Activated naive CD8-positive, alpha-beta T cell (primary cell): ENCODE data around the gene GOLGA5.
"Not testable (repeated sequence)": the region's sequence is repeated elsewhere in the genome, so short reads cannot be mapped to it uniquely, and the experiment has no call there.

Experiments
- H3K27ac Mint-ChIP-seq: one replicate; pipeline ENCODE4 v1.8.0; 2021; ENCODE audit warnings: mixed read lengths
- H3K27me3 Mint-ChIP-seq: one replicate; pipeline ENCODE4 v1.8.0; 2021; ENCODE audit warnings: mixed read lengths
- H3K36me3 Mint-ChIP-seq: one replicate; pipeline ENCODE4 v1.8.0; 2021; ENCODE audit warnings: mixed read lengths
- H3K4me1 Mint-ChIP-seq: one replicate; pipeline ENCODE4 v1.8.0; 2021; ENCODE audit warnings: low read depth, mixed read lengths
- H3K4me3 Mint-ChIP-seq: one replicate; pipeline ENCODE4 v1.8.0; 2021; ENCODE audit warnings: mild to moderate bottlenecking, mixed read lengths
- H3K9me3 Mint-ChIP-seq: one replicate; pipeline ENCODE4 v1.8.0; 2021; ENCODE audit warnings: low read depth, mixed read lengths

The GOLGA5 gene

GRCh38 chr14:92792885-92793284, 1.2 kb upstream of the GOLGA5 start:
- peak overlapping the region; percentile 97 for H3K4me3 Mint-ChIP-seq
- peaks cover 18% of the 10 kb centered on the region for H3K36me3 Mint-ChIP-seq
- peak overlapping the region; percentile 96 for H3K27ac Mint-ChIP-seq
- peaks cover 16% of the 10 kb centered on the region for H3K9me3 Mint-ChIP-seq
- peaks cover 31% of the 10 kb centered on the region for H3K4me1 Mint-ChIP-seq
- H3K27me3 Mint-ChIP-seq = no peaks in the 10 kb centered on the region

GRCh38 chr14:92794547-92794941, 439 bp downstream of the GOLGA5 start:
- no peaks in the 10 kb centered on the region for H3K27me3 Mint-ChIP-seq

GRCh38 chr14:92794961-92795360, 856 bp downstream of the GOLGA5 start:
- peak overlapping the region; percentile 97 for H3K4me3 Mint-ChIP-seq
- peak overlapping the region; percentile 93 for H3K27ac Mint-ChIP-seq
- H3K36me3 Mint-ChIP-seq = peaks cover 16% of the 10 kb centered on the region
- peaks cover 4% of the 10 kb centered on the region for H3K9me3 Mint-ChIP-seq
- H3K4me1 Mint-ChIP-seq = peaks cover 41% of the 10 kb centered on the region
- no peaks in the 10 kb centered on the region for H3K27me3 Mint-ChIP-seq

More at GRCh38 chr14:92794547-92794941, 439 bp downstream of the GOLGA5 start:
- Mint-ChIP-seq H3K27ac (peak overlapping the region; percentile 93), H3K4me3 (peak overlapping the region; percentile 97), H3K36me3 (peaks cover 16% of the 10 kb centered on the region), H3K9me3 (peaks cover 8% of the 10 kb centered on the region), H3K4me1 (peaks cover 37% of the 10 kb centered on the region)

- Mint-ChIP-seq H3K9me3 (peaks cover 4% of the 10 kb centered on the region), H3K4me3 (no peak overlapping the region), H3K27ac (peak overlapping the region; percentile 54), H3K27me3 (no peaks in the 10 kb centered on the region), H3K36me3 (peaks cover 28% of the 10 kb centered on the region), H3K4me1 (peaks cover 65% of the 10 kb centered on the region)
Observed at GRCh38 chr14:92797935-92798653, 4.0 kb downstream of the GOLGA5 start.

- H3K4me3 Mint-ChIP-seq = no peak overlapping the region
- H3K36me3 Mint-ChIP-seq = peaks cover 30% of the 10 kb centered on the region
- H3K4me1 Mint-ChIP-seq = peaks cover 65% of the 10 kb centered on the region
- H3K27ac Mint-ChIP-seq = no peak overlapping the region
- H3K27me3 Mint-ChIP-seq = no peaks in the 10 kb centered on the region
- peaks cover under 1% of the 10 kb centered on the region for H3K9me3 Mint-ChIP-seq
Observed at GRCh38 chr14:92798811-92799210, 4.7 kb downstream of the GOLGA5 start.

GRCh38 chr14:92800012-92800411, 5.9 kb downstream of the GOLGA5 start:
- no peaks in the 10 kb centered on the region for H3K27me3 Mint-ChIP-seq
- H3K4me1 Mint-ChIP-seq = peaks cover 68% of the 10 kb centered on the region
- H3K9me3 Mint-ChIP-seq = no peaks in the 10 kb centered on the region
- H3K27ac Mint-ChIP-seq = no peak overlapping the region
- peak overlapping the region; percentile 64 for H3K4me3 Mint-ChIP-seq
- peaks cover 34% of the 10 kb centered on the region for H3K36me3 Mint-ChIP-seq

GRCh38 chr14:92800525-92800924, 6.4 kb downstream of the GOLGA5 start:
- H3K4me3 Mint-ChIP-seq = peak overlapping the region; percentile 64
- peaks cover 67% of the 10 kb centered on the region for H3K4me1 Mint-ChIP-seq

GRCh38 chr14:92801917-92802316, 7.8 kb downstream of the GOLGA5 start:
- no peaks in the 10 kb centered on the region for H3K9me3 Mint-ChIP-seq
- H3K4me3 Mint-ChIP-seq = peak overlapping the region; percentile 64
- H3K4me1 Mint-ChIP-seq = peaks cover 60% of the 10 kb centered on the region
- H3K27me3 Mint-ChIP-seq = no peaks in the 10 kb centered on the region
- H3K27ac Mint-ChIP-seq = no peak overlapping the region
- peaks cover 38% of the 10 kb centered on the region for H3K36me3 Mint-ChIP-seq

More at GRCh38 chr14:92800525-92800924, 6.4 kb downstream of the GOLGA5 start:
- Mint-ChIP-seq H3K9me3 (no peaks in the 10 kb centered on the region), H3K27me3 (no peaks in the 10 kb centered on the region), H3K36me3 (peaks cover 35% of the 10 kb centered on the region), H3K27ac (no peak overlapping the region)

- Mint-ChIP-seq H3K27ac (no peak overlapping the region), H3K4me1 (peaks cover 57% of the 10 kb centered on the region), H3K4me3 (no peak overlapping the region), H3K9me3 (no peaks in the 10 kb centered on the region), H3K36me3 (peaks cover 40% of the 10 kb centered on the region), H3K27me3 (no peaks in the 10 kb centered on the region)
Observed at GRCh38 chr14:92802678-92803077, 8.6 kb downstream of the GOLGA5 start.

- H3K36me3 Mint-ChIP-seq = peaks cover 4% of the 10 kb centered on the region
- no peak overlapping the region for H3K4me3 Mint-ChIP-seq
Observed at GRCh38 chr14:92813201-92813600, 19.1 kb downstream of the GOLGA5 start.

GRCh38 chr14:92819011-92819597, 25.0 kb downstream of the GOLGA5 start:
- no peaks in the 10 kb centered on the region for H3K9me3 Mint-ChIP-seq
- H3K4me3 Mint-ChIP-seq = no peak overlapping the region
- peaks cover 17% of the 10 kb centered on the region for H3K36me3 Mint-ChIP-seq
- no peak overlapping the region for H3K27ac Mint-ChIP-seq
- H3K4me1 Mint-ChIP-seq = no peaks in the 10 kb centered on the region
- H3K27me3 Mint-ChIP-seq = no peaks in the 10 kb centered on the region

More at GRCh38 chr14:92813201-92813600, 19.1 kb downstream of the GOLGA5 start:
- Mint-ChIP-seq H3K9me3 (no peaks in the 10 kb centered on the region), H3K27me3 (no peaks in the 10 kb centered on the region), H3K27ac (no peak overlapping the region), H3K4me1 (peaks cover 1% of the 10 kb centered on the region)

- H3K36me3 Mint-ChIP-seq = peaks cover 18% of the 10 kb centered on the region
- H3K4me3 Mint-ChIP-seq, H3K9me3 Mint-ChIP-seq: not testable (repeated sequence)
Observed at GRCh38 chr14:92819680-92820535, 25.8 kb downstream of the GOLGA5 start.

GRCh38 chr14:92820536-92820840, 26.4 kb downstream of the GOLGA5 start:
- H3K4me1 Mint-ChIP-seq, H3K27ac Mint-ChIP-seq, H3K27me3 Mint-ChIP-seq, H3K9me3 Mint-ChIP-seq, H3K4me3 Mint-ChIP-seq: not testable (repeated sequence)
- peaks cover 14% of the 10 kb centered on the region for H3K36me3 Mint-ChIP-seq

More at GRCh38 chr14:92819680-92820535, 25.8 kb downstream of the GOLGA5 start:
- H3K4me1 Mint-ChIP-seq, H3K27me3 Mint-ChIP-seq, H3K27ac Mint-ChIP-seq: not testable (repeated sequence)

- Mint-ChIP-seq H3K9me3 (no peaks in the 10 kb centered on the region), H3K4me3 (no peak overlapping the region), H3K4me1 (no peaks in the 10 kb centered on the region), H3K36me3 (peaks cover 6% of the 10 kb centered on the region), H3K27me3 (no peaks in the 10 kb centered on the region), H3K27ac (no peak overlapping the region)
Observed at GRCh38 chr14:92830902-92831301, 36.8 kb downstream of the GOLGA5 start.

GRCh38 chr14:92832137-92832700, 38.1 kb downstream of the GOLGA5 start:
- H3K36me3 Mint-ChIP-seq = peaks cover 6% of the 10 kb centered on the region
- H3K27me3 Mint-ChIP-seq = no peaks in the 10 kb centered on the region
- H3K4me3 Mint-ChIP-seq = no peak overlapping the region
- no peak overlapping the region for H3K27ac Mint-ChIP-seq
- H3K9me3 Mint-ChIP-seq = no peaks in the 10 kb centered on the region
- no peaks in the 10 kb centered on the region for H3K4me1 Mint-ChIP-seq
